IMR-90 (cell line): ENCODE results near the gene FKBP6. TPM values are rescaled to one million over a fixed set of nuclear protein-coding genes. Genes with fewer than 3 reads are reported as not detected.

Experiments
- ATAC-seq: fragments of 200-7000 bp; cut with Tn5 transposase; 2 replicates; pipeline ENCODE4 v1.9.1; 2020; ENCODE audit warnings: low read depth, mild to moderate bottlenecking, moderate library complexity
- BruUV-seq: library from RNA; stranded (reverse); fragments of 400-500 nt; replicated peaks from 2 replicates; lab custom pipeline; 2021; lab: Mats Ljungman, UMichigan
- CTCF ChIA-PET: fragments of 300-600 bp; formaldehyde crosslinking; extraction: SDS; loops from one replicate; lab custom pipeline; 2021; ENCODE audit warnings: antibody characterized with exemption; lab: Yijun Ruan, JAX
- POLR2A ChIA-PET: fragments of 300-600 bp; sonication (Branson Sonifier 250); formaldehyde crosslinking; loops from one replicate; lab custom pipeline; 2022; ENCODE audit warnings: antibody characterized with exemption; ENCODE audit not compliant: unreplicated experiment; lab: Charles Lee
- DNase-seq: peaks from one replicate; pipeline ENCODE4 v3.0.0; 2013
- H2AFZ ChIP-seq: replicated peaks from 2 replicates; pipeline ENCODE3; 2013; ENCODE audit warnings: low read length, mild to moderate bottlenecking; ENCODE audit not compliant: poor library complexity
- H2AK5ac ChIP-seq: 2 replicates; pipeline ENCODE4 v1.6.1; 2013; ENCODE audit warnings: low read depth, low read length, inconsistent platforms
- H2AK9ac ChIP-seq: replicated peaks from 2 replicates; pipeline ENCODE3; 2013; ENCODE audit warnings: mild to moderate bottlenecking, low read depth, low read length, moderate library complexity; ENCODE audit not compliant: poor library complexity
- H2BK120ac ChIP-seq: 2 replicates; pipeline ENCODE4 v1.6.1; 2013; ENCODE audit warnings: low read depth, low read length, inconsistent platforms
- H2BK15ac ChIP-seq: 3 replicates; pipeline ENCODE4 v1.6.1; 2013; ENCODE audit warnings: low read depth, low read length, inconsistent platforms
- H2BK20ac ChIP-seq: 2 replicates; pipeline ENCODE4 v1.6.1; 2013; ENCODE audit warnings: low read depth, mild to moderate bottlenecking, inconsistent platforms, low read length, moderate library complexity
- H2BK5ac ChIP-seq: 2 replicates; pipeline ENCODE4 v1.6.1; 2013; ENCODE audit warnings: mild to moderate bottlenecking, low read depth, low read length, inconsistent platforms; ENCODE audit not compliant: poor library complexity, severe bottlenecking
- H3K14ac ChIP-seq: replicated peaks from 2 replicates; pipeline ENCODE4 v1.6.1; 2013; ENCODE audit warnings: low read depth, low read length, inconsistent platforms
- H3K18ac ChIP-seq: 2 replicates; pipeline ENCODE4 v1.6.1; 2013; ENCODE audit warnings: low read depth, low read length, control low read depth
- H3K23ac ChIP-seq: 2 replicates; pipeline ENCODE4 v1.6.1; 2013; ENCODE audit warnings: low read depth, low read length, inconsistent platforms
- H3K27ac ChIP-seq: 2 replicates; pipeline ENCODE4 v1.5.1; 2013; ENCODE audit warnings: mild to moderate bottlenecking, control low read depth, low read length; ENCODE audit not compliant: insufficient read depth
- H3K27me3 ChIP-seq: 2 replicates; pipeline ENCODE4 v1.6.1; 2013; ENCODE audit warnings: low read length; ENCODE audit not compliant: control insufficient read depth, insufficient read depth
- H3K36me3 ChIP-seq: 2 replicates; pipeline ENCODE4 v1.6.1; 2013; ENCODE audit warnings: low read length, mixed read lengths; ENCODE audit not compliant: control insufficient read depth, insufficient read depth
- H3K4ac ChIP-seq: 2 replicates; pipeline ENCODE4 v1.6.1; 2013; ENCODE audit warnings: low read depth, low read length, inconsistent platforms
- H3K4me1 ChIP-seq: 2 replicates; pipeline ENCODE4 v1.6.1; 2013; ENCODE audit warnings: low read length, mixed read lengths; ENCODE audit not compliant: control insufficient read depth, insufficient read depth
- H3K4me2 ChIP-seq: 2 replicates; pipeline ENCODE4 v1.6.1; 2013; ENCODE audit warnings: low read depth, mild to moderate bottlenecking, control low read depth, low read length, moderate library complexity
- H3K4me3 ChIP-seq: 2 replicates; pipeline ENCODE4 v1.5.1; 2013; ENCODE audit warnings: low read depth, mild to moderate bottlenecking, control low read depth, low read length, moderate library complexity; ENCODE audit not compliant: insufficient read depth
- H3K56ac ChIP-seq: 2 replicates; pipeline ENCODE4 v1.6.1; 2013; ENCODE audit warnings: low read length, inconsistent platforms; ENCODE audit not compliant: insufficient read depth; ENCODE audit errors: extremely low read depth
- H3K79me1 ChIP-seq, 2 experiments: 2 replicates each; pipeline ENCODE4 v1.6.1; 2013; ENCODE audit warnings: low read length in 2 of 2, inconsistent platforms in 1 of 2, low read depth in 1 of 2
- H3K9ac ChIP-seq: 2 replicates; pipeline ENCODE4 v1.6.1; 2013; ENCODE audit warnings: low read depth, low read length, control low read depth
- H3K9me1 ChIP-seq: 2 replicates; pipeline ENCODE4 v1.6.1; 2013; ENCODE audit warnings: low read length, inconsistent platforms; ENCODE audit not compliant: insufficient read depth
- H3K9me3 ChIP-seq: 2 replicates; pipeline ENCODE4 v1.6.1; 2013; ENCODE audit warnings: low read length; ENCODE audit not compliant: control insufficient read depth, insufficient read depth
- H4K20me1 ChIP-seq: 2 replicates; pipeline ENCODE4 v1.6.1; 2013; ENCODE audit warnings: low read length, inconsistent platforms; ENCODE audit not compliant: insufficient read depth
- H4K5ac ChIP-seq: 2 replicates; pipeline ENCODE4 v1.6.1; 2013; ENCODE audit warnings: mild to moderate bottlenecking, low read depth, low read length, control low read depth
- H4K8ac ChIP-seq, 2 experiments: 2 replicates each; pipeline ENCODE4 v1.6.1; 2013; ENCODE audit warnings: low read depth in 2 of 2, low read length in 2 of 2, control low read depth in 1 of 2, inconsistent platforms in 1 of 2
- H4K91ac ChIP-seq: 2 replicates; pipeline ENCODE4 v1.6.1; 2013; ENCODE audit warnings: low read depth, low read length, inconsistent platforms; ENCODE audit not compliant: insufficient read depth
- CEBPB ChIP-seq: IDR thresholded peaks from 2 replicates; pipeline ENCODE4 v1.6.1; 2012; ENCODE audit warnings: low read depth, low read length, improper control_type of control experiment
- MAZ ChIP-seq: IDR thresholded peaks from 2 replicates; pipeline ENCODE4 v1.6.1; 2012; ENCODE audit warnings: low read depth, mild to moderate bottlenecking, low read length, improper control_type of control experiment, moderate library complexity, borderline replicate concordance
- RFX5 ChIP-seq: IDR thresholded peaks from 2 replicates; pipeline ENCODE4 v1.8.0; 2012; ENCODE audit warnings: low read depth, mild to moderate bottlenecking, low read length, moderate library complexity
- WGBS, 2 experiments: methylation state at CpG; one replicate each; pipeline versions ENCODE4 v1.1.5 to v1.1.7; 2013; ENCODE audit warnings: missing lambda C conversion rate in 2 of 2; ENCODE audit not compliant: insufficient read length in 1 of 2; ENCODE audit errors: extremely low coverage in 2 of 2; 5-methylcytosine and 5-hydroxymethylcytosine counted together
- dilution Hi-C: fragments of 300-500 bp; cut with HindIII; formaldehyde crosslinking; loops from one replicate; pipeline ENCODE4 v1.14.3; 2018; ENCODE audit warnings: low sequenced_read_pairs; ENCODE audit not compliant: unreplicated experiment
- in situ Hi-C: fragments of 300-500 bp; cut with MboI; formaldehyde crosslinking; loops from 3 replicates; pipeline ENCODE4 v1.14.3; 2019; ENCODE audit warnings: low sequenced_read_pairs, inconsistent platforms, mixed read lengths
- intact Hi-C: fragments of 100-400 bp; cut with micrococcal nuclease; formaldehyde crosslinking; loops from 2 replicates; pipeline ENCODE4 v1.10.0; 2022
- polyA plus RNA-seq, 3 experiments: library from polyadenylated mRNA; depleted of rRNA; stranded (reverse); fragments of >200 nt; gene quantifications; 2 replicates each; pipeline ENCODE4 v1.2.3, GENCODE V29; 2012; ENCODE audit warnings: low replicate concordance in 1 of 3
- total RNA-seq: library from RNA; depleted of rRNA; stranded (reverse); fragments of >200 nt; gene quantifications from 2 replicates; pipeline ENCODE4 v1.2.3, GENCODE V29; 2012

The FKBP6 gene
- total and polyA plus RNA-seq, 2 of the 4 experiments (the other 2 are of a cell fraction) = not detected

DNA sequence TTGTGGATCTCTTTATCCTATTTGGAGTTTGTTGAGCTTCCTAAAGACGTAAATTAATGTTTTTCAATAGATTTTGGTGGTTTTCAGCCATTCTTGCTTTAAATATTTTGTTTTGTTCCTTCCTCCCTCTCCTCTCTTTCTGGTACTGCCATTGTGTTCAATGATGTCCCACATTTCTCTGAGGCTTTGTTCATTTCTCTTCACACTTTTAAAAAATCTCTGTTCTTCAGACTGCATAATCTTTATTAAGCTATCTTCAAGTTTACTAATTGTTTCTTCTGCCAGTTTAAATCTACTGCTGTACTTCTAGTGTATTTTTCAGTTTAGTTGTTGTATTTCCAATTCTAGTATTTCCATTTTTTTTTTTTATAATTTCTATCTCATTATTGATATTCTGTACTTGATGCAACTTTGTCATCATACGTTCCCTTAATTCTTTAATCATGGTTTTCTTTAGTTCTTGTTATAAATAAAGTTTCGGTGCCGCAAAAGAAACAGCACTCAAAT lies 60.0 kb downstream of the FKBP6 start:
- Histone ChIP-seq H2BK15ac (no peak overlapping the region), H3K79me1 (no peaks in the 10 kb centered on the region), H3K36me3 (no peaks in the 10 kb centered on the region), H3K4ac (no peak overlapping the region), H4K20me1 (no peaks in the 10 kb centered on the region), H3K9me1 (no peaks in the 10 kb centered on the region), H3K4me1 (no peaks in the 10 kb centered on the region), H2BK5ac (no peak overlapping the region), H2AK5ac (no peak overlapping the region), H3K27me3 (peaks cover 4% of the 10 kb centered on the region; the same call in 1 of the 2 replicates), H3K4me2 (no peak overlapping the region), H2BK20ac (no peak overlapping the region), H3K9me3 (peaks cover 24% of the 10 kb centered on the region), H3K27ac (no peak overlapping the region), H4K91ac (no peak overlapping the region), H2AK9ac (no peak overlapping the region), H2AFZ (no peak overlapping the region), H3K14ac (no peak overlapping the region), H4K8ac (no peak overlapping the region), H3K56ac (no peak overlapping the region), H3K4me3 (no peak overlapping the region), H4K5ac (no peak overlapping the region), H3K23ac (no peak overlapping the region), H3K18ac (no peak overlapping the region), H2BK120ac (no peak overlapping the region), H3K9ac (no peak overlapping the region)
- ChIA-PET POLR2A (no interaction called here), CTCF (no interaction called here)
- intact Hi-C loops = loop anchor here (5.0 kb wide), 1 partner anchor 36 kb away; no protein-coding TSS in a partner anchor
- TF ChIP-seq RFX5 = no peak
- TF ChIP-seq CEBPB = no peak
- no peak for TF ChIP-seq MAZ
- dilution Hi-C loops = no loop called here
- no peak for ATAC-seq
- WGBS, 2 experiments = no CpG with 5 or more reads among the region's 4 CpGs
- DNase-seq = no peak
- no TSS peak for BruUV-seq
- in situ Hi-C loops = no loop called here
